Putamen (tissue), 1 donor: ENCODE measurements around the gene STAB1.
A peak's percentile ranks its signal among the peaks of the same experiment; 100 is the strongest.

Source experiments
- DNase-seq: peaks from one replicate; pipeline ENCODE4 v3.0.0-alpha.2; 2016; ENCODE audit warnings: low spot score

Gene STAB1

DNA sequence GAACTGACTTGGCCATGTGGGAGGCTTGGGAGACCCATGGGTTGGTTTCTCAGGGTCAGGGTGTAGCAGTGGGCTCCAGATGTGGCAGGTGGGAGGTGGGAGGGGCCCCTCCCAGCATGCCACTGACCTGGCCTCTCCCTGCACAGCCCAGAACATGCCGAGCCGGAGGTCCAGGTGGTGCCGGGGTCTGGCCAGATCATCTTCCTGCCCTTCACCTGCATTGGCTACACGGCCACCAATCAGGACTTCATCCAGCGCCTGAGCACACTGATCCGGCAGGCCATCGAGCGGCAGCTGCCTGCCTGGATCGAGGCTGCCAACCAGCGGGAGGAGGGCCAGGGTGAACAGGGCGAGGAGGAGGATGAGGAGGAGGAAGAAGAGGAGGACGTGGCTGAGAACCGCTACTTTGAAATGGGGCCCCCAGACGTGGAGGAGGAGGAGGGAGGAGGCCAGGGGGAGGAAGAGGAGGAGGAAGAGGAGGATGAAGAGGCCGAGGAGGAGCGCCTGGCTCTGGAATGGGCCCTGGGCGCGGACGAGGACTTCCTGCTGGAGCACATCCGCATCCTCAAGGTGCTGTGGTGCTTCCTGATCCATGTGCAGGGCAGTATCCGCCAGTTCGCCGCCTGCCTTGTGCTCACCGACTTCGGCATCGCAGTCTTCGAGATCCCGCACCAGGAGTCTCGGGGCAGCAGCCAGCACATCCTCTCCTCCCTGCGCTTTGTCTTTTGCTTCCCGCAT lies 7.9 kb upstream of the STAB1 start:
- DNase-seq, result no peak

DNA sequence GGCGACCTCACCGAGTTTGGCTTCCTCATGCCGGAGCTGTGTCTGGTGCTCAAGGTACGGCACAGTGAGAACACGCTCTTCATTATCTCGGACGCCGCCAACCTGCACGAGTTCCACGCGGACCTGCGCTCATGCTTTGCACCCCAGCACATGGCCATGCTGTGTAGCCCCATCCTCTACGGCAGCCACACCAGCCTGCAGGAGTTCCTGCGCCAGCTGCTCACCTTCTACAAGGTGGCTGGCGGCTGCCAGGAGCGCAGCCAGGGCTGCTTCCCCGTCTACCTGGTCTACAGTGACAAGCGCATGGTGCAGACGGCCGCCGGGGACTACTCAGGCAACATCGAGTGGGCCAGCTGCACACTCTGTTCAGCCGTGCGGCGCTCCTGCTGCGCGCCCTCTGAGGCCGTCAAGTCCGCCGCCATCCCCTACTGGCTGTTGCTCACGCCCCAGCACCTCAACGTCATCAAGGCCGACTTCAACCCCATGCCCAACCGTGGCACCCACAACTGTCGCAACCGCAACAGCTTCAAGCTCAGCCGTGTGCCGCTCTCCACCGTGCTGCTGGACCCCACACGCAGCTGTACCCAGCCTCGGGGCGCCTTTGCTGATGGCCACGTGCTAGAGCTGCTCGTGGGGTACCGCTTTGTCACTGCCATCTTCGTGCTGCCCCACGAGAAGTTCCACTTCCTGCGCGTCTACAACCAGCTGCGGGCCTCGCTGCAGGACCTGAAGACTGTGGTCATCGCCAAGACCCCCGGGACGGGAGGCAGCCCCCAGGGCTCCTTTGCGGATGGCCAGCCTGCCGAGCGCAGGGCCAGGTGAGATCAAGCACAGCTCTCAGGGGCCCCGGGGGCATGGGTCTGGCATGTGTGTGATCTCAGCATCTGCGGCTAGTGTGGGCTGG lies 7.1 kb upstream of the STAB1 start:
- DNase-seq, result no peak

DNA sequence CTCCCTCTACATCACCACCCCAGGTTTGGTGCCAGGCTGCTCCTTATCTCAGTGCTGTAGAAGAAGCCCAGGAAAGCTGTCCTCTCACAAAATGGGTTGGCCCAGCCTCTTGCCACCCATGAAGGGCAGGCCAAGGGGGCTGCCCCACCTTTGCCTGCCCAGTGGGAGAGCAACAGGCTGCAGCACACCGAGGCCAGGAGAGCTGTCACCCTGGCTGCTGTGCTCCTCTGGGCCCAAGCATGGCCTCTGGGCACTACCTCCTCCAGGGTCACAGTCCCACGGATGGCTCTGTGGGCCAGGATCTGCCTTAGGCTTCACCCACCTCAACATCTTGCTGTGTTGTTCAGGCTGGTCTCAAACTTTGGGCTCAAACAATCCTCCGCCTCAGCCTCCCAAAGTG lies 6.4 kb upstream of the STAB1 start:
- no peak for DNase-seq

DNA sequence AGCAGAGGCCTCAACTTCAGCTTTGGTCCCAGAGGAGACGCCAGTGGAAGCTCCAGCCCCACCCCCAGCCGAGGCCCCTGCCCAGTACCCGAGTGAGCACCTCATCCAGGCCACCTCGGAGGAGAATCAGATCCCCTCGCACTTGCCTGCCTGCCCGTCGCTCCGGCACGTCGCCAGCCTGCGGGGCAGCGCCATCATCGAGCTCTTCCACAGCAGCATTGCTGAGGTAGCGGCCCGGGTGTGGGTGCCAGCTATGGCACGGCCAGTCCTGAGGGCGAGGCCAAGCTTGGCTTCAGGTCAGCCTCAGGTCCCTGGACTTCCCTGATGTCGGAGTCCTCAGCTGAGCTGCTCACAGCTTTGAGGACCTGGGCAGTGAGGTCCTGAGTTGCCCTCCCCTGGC lies 5.7 kb upstream of the STAB1 start:
- no peak for DNase-seq

DNA sequence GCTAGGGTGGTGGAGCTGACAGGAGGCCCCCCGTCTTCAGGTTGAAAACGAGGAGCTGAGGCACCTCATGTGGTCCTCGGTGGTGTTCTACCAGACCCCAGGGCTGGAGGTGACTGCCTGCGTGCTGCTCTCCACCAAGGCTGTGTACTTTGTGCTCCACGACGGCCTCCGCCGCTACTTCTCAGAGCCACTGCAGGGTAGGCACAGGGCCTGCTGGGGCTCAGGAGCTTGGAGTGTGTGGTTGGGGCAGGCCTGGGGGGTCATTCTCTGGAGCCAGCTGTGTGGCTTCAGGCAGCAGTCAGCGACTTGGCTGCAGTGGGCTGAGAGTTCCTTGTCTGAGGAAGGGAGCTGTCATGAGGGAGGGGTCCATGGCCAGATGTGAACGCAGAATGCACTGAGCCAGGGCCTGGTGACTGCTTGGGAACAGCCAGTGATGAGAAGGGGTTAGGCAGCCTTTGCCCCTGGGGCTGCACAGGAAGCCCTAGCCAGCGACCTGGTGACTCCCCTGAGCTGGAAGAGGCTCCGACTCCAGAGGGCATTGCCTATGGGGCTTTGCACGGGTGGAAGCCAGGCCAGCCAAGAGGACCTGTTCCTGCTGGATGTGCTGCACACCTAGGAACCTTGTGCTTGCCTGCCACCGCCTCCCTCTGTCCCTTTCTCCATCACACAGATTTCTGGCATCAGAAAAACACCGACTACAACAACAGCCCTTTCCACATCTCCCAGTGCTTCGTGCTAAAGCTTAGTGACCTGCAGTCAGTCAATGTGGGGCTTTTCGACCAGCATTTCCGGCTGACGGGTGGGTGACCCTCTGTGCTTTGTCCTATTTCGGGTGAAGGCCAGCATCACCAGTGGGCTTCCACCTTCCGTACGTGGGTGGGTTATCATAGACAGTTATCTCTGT lies 4.9 kb upstream of the STAB1 start:
- DNase-seq, result no peak

DNA sequence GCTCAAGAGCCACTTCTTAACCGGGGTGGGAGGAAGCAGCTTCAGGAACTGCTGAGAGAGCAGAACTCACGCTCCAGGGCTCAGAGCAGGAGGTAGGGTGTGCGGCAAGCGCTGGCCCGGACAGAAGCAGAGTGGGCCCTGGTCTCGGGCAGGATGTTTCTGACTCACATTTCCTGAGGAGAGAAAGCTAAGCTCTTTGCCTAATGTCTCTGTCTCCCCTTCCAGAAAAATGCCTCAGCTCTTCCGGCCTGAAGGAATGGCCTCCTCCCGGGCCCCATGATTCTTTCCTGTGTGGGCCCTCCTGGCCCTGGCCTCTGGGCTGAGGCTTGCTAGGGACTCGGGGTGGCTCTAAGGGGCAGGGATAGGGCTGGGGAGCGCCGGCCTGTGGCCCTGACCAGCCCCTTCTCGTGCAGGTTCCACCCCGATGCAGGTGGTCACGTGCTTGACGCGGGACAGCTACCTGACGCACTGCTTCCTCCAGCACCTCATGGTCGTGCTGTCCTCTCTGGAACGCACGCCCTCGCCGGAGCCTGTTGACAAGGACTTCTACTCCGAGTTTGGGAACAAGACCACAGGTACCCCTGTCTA lies 4.1 kb upstream of the STAB1 start:
- DNase-seq, result no peak

DNA sequence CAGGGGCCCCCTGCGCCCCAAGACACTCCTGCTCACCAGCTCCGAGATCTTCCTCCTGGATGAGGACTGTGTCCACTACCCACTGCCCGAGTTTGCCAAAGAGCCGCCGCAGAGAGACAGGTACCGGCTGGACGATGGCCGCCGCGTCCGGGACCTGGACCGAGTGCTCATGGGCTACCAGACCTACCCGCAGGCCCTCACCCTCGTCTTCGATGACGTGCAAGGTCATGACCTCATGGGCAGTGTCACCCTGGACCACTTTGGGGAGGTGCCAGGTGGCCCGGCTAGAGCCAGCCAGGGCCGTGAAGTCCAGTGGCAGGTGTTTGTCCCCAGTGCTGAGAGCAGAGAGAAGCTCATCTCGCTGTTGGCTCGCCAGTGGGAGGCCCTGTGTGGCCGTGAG lies 3.1 kb upstream of the STAB1 start:
- no peak for DNase-seq

DNA sequence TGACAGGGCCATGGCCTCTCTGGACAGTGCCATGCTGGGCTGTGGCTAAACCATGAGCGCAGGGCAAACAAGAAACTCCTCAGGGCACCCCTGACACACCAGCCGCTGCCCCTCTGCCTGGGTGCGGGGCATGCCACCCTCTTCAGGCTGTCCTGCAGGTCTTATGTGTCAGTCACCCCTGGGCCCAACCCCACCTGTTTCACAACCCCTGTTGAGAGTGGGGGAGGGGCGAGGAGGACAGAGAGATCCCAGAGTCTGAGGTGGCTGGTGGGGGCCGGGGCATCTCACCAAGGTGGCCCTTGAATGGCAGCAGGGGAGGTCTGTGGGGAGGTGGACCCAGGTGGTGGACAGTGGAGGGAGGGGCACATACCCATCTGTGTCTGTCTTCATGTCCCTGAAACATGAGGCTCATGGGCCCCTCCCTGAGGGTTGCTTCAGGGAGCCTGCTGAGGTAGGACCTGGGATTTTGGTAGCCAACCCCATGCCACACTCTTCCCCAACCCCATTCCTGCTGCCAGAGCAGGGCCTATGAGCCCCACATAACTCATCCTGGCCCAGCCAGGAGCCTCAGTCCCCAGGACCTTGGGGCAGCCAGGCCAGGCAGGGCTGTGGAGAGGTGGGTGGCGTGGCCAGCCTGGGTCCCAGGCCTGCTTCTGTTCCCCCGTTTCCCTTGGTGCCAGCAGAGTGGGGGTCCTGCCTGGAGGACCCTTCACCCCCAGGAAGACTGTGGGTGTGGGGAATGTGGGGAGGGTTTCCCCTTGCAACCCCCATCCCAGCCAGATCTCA lies 1.7 kb upstream of the STAB1 start:
- no peak for DNase-seq

DNA sequence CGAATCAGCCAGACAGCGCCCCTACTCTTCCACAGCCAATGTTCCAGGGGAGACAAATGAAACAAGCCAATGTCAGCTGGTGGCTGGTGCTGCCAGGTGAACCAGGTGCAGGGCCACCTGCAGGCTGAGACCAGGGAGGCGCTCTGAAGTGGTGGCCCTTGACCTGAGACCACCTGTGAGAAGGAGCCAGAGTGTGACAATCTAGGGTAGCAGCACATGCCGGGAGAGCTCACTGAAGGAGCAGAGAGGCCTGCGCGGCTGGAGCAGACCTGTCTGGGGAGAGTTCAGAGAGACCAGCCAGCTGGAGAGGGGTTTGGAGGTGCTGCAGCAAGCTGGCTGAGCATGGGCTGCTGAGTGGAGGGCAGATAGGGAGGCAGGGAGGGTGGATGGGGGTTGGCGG lies 693 bp upstream of the STAB1 start:
- DNase-seq, result no peak

DNA sequence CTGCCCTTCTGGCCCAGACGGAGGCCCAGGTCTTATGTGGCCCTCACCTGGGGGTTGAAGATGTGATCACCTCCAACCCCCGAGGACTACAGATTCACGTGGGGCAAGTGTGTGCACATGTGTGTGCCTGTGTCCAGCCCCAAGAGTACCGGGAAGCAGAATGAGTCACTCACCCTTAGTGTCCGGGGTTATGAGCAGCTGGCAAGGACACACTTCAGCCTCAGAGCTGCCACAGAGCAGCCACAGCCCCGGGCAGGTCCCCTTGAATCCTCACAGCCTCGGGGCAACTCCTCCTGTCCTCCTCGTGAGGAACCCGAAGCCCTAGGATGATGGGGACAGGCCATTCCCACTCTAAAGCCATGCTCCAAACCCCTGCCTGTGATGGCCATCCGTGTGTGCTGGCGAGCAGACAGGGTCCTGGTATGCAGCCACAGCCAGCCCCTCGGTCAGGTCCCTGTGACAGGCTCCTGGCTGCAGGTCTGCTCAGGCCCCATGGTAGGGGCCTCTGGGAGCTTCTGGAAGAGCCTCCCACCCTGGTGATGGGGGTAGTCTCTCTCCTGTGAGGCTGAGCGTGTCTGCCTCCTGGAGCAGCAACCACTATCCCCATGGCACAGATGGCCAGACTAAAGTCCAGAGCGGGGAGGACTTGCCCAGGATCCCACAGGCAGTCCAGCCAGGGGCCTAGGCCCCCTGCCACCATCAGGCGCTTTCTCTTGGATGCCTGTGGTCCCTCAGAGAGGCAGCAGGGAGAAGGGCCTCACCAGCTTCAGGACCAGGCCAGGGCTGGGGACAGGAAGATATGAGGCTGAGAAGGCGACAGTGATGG lies 852 bp downstream of the STAB1 start:
- DNase-seq, result no peak

DNA sequence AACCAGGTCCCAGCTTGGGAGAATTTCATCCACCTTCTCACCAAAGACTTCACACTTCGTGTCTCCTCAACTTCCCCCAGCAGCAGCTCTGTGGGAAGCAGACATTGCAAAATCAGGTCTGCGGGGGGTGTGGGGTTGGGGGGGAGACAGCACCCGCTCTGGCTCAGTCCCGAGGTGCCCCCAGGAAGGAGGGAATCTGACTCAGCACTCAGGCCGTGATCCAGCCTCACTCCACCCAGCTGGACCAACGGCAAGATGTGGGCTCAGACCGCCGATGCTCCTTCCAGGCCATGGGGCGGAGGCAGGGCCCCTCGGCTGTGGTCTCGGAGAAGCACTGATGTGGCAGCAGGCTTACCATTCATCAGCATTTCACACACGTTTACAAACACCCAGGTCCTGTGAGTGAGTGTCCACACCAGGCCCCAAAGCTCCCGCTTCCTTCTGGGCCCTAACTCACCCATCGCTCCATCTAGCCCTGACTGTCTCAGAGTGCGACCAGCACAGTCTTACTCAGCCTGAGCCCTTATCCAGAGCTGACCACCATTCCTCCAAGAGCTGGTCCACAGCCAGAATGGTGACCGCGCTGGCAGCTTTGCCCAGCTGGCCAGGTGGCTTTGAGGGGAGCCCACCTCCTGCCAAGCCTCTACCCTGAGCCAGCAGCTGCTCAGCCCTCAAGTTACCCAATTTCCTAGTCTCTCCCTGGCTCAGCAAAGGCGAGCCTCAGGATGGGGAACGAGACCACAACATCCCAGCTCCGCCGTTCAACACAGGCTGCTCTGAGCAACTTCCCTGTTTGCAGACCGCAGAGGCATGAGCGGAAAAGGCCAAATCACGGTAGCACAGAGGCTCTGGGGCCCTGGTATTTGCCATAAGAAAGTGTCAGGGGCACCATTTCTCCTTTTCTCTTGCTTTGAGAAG lies 3.3 kb downstream of the STAB1 start:
- DNase-seq, result peak; percentile 44

DNA sequence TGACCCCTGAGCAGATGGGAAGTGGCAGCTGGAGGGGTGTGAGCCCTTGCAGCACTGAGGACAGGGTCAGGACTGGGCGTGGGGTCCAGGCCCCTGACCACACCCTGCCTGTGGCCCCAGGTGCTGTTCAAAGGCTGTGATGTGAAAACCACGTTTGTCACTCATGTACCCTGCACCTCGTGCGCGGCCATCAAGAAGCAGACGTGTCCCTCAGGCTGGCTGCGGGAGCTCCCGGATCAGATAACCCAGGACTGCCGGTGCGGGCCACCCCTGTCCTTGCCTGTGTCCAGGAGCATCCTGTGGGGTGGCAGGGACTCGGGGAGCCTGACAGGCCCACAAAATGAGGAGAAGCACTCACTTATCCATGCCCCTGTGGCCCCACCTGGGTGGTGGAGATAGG lies 5.9 kb downstream of the STAB1 start:
- DNase-seq, result no peak

DNA sequence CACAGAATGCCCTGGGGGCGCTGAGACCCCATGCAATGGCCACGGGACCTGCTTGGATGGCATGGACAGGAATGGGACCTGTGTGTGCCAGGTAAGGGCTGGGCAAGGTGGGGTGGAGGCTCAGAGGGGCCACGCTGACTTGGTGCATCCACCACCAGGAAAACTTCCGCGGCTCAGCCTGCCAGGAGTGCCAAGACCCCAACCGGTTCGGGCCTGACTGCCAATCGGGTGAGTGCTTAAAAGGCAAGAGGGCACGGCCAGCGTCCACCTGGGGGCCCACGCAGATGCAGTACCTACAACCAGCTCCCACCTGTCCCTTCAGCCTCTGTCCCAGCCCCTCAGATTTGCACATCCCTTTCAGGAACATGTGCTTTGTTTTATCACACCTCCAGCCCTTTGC lies 6.9 kb downstream of the STAB1 start:
- no peak for DNase-seq

DNA sequence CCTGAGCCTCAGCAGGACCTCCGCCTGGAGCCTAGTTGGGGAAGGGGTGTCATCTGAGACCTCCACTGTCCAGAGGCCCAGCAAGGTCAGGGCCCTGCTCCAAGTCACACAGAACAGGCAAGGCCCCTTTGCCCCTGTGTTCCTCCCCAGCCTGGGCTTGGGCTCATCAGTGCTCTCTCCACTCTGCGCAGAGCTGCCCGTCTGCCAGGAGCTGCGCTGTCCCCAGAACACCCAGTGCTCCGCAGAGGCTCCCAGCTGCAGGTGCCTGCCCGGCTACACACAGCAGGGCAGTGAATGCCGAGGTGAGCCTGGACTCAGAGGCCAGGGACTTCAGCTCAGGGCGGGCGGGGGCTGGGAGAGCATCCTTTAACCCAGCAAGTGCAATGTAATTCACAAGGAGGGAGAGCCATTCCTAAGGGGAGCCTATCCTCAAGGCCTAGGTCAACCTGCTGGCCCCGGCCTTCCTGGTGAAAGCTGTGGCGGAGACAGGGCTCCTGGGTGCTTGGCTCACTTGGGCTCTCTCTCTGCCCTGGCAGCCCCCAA lies 7.7 kb downstream of the STAB1 start:
- DNase-seq, result no peak

DNA sequence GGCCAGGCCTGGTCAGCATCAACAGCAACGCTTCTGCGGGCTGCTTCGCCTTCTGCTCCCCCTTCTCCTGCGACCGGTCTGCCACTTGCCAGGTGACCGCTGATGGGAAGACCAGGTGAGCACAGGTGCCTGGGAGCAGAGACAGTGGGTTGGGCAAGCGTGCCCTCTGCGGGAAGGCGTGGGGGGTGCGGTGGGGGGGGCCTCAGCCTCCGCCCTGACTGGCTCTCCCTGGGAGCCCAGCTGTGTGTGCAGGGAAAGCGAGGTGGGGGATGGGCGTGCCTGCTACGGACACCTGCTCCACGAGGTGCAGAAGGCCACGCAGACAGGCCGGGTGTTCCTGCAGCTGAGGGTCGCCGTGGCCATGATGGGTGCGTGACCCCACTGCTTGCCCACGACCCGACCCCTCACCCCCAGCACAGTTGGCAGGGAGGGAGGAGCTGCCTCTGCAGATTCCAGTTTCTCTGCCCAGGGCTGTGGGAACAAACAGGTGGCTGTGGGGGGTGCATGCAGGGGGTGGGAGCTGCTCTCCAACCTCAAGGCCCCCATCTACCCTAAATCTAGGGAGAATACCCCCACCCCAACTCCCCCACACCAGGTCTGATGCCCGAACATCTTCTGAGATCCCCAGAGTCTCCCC lies 8.8 kb downstream of the STAB1 start:
- DNase-seq, result no peak

DNA sequence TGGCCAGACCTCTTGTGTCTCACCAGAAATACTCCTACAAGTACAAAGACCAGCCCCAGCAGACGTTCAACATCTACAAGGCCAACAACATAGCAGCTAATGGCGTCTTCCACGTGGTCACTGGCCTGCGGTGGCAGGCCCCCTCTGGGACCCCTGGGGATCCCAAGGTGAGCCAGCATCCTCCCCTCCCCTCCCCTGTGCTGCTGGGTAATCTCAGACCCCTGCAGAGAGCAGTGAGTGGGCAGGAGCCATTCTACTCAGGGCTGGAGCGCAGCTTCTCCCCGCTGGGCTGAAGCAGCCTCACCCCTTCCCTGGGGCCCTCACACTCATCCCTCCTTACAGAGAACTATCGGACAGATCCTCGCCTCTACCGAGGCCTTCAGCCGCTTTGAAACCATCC lies 9.8 kb downstream of the STAB1 start:
- DNase-seq, result no peak

DNA sequence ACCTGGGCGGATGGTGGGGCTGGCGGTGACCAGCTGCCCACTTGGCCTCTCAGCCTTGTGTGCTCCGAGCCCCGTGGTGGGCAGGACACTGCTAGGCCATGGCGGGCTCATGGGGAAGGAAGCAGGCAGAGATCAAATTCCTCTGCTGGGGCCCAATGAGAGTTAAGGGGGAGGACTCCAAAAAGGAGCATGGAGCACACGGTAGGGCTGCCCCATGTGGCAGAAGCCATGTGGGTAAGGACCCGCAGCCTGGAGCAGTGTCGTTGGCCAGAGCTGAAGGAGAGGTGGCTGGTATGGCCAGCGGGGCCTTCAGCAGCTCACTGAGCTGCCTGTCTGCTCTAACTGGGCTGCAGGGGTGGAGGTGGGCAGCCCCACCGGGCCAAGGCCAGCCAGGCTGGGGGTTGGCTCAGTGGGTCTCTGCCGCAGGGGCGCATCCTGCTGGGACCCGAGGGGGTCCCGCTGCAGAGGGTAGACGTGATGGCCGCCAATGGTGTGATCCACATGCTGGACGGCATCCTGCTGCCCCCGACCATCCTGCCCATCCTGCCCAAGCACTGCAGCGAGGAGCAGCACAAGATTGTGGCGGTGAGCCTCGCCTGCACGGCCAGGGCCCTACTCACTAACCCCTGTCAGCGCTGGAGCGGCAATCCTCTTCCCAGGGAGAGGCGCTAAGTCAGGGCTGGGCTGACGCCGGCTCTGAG lies 11.3 kb downstream of the STAB1 start:
- DNase-seq, result no peak

DNA sequence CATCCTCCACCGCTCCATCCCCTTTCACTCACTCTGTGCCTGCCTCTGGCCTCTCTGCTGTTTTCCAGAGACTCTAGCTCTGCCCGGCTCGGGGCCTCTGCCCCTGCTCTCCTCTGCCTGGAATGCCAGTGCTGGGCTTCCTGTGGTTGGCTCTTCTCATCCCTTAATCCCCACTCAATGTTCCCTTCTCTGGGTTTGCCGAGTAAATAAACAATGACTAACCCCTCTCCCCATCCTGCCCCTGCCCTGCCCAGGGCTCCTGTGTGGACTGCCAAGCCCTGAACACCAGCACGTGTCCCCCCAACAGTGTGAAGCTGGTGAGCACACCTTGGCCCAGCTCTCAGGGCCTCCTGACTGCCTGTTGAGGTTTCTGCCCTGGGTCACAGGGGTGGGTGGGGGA lies 12.2 kb downstream of the STAB1 start:
- no peak for DNase-seq
